Measurements from ENCODE around the gene TMEM143.

Gene TMEM143

GRCh38 chr19:48359123-48359522 is 4.6 kb downstream of the TMEM143 start:
- DNase-seq, result no peak

- no peak for DNase-seq
These were observed 8.3 kb downstream of the TMEM143 start for GRCh38 chr19:48355365-48355954.

GRCh38 chr19:48354332-48354992 is 9.3 kb downstream of the TMEM143 start:
- DNase-seq, result no peak

GRCh38 chr19:48353677-48354076 is 10.1 kb downstream of the TMEM143 start:
- no peak for DNase-seq

- peak in 7 of 14 donors; percentile 10 to 64 (median 23) for DNase-seq
These were observed 12.4 kb downstream of the TMEM143 start for GRCh38 chr19:48351341-48351752.

DNA sequence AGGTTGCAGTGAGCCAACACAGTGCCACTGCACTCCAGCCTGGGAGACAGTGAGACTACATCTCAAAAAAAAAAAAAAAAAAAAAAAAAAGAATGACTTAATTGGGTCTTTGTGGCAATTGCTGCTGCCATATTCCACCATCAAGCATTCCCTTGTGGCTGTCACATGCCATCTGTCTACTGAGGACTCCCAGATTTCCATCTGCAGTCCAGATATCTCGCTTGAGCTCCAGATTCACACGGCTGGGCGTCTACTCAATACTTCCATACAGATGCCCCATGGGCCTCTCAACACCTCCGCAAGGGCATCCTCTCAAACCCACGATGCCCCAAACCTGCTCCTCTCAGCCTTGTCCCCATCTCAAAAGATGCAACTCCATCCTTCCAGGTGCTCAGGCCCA is 12.9 kb downstream of the TMEM143 start:
- no peak for DNase-seq

DNA sequence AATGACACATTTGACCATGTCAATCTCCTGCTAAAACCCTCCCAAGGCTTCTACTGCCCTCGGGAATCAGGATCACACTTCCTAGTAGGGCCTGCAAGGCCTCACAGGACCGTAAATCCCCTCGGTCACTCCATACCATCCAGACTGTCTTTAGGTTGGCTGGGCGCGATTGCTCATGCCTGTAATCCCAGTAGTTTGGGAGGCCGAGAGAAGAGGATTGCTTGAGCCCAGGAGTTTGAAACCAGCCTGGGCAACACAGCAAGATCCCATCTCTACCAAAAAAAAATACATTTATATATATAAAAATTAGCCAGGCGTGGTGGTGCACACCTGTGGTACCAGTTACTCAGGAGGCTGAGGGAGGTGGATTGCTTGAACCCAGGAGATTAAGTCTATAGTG is 15.0 kb downstream of the TMEM143 start:
- DNase-seq, result no peak

DNA sequence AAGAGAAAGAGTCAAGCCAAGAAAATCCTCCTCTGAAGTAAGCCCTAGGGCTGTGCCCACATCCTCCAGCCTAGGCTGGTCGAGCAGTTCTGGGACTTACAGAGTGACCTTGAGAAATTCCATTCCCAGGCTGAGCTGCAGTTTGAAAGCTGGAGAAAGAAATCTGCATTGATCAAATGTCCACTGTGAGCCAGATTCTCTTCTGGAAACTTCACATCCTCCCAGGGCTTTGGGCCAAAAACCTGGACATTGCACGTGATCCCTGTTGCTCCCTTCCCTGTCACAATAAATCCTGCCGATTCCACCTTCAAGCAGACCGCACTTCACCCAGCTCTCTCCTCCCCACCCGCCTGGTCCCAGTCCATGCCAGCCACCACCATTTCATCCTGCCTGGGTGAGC is 15.7 kb downstream of the TMEM143 start:
- no peak for DNase-seq

GRCh38 chr19:48346191-48346590 is 17.5 kb downstream of the TMEM143 start:
- DNase-seq, result no peak

GRCh38 chr19:48344892-48345291 is 18.8 kb downstream of the TMEM143 start:
- DNase-seq, result no peak

GRCh38 chr19:48342841-48343540 is 20.7 kb downstream of the TMEM143 start:
- DNase-seq, result no peak

GRCh38 chr19:48342414-48342738 is 21.4 kb downstream of the TMEM143 start:
- DNase-seq, result no peak

DNA sequence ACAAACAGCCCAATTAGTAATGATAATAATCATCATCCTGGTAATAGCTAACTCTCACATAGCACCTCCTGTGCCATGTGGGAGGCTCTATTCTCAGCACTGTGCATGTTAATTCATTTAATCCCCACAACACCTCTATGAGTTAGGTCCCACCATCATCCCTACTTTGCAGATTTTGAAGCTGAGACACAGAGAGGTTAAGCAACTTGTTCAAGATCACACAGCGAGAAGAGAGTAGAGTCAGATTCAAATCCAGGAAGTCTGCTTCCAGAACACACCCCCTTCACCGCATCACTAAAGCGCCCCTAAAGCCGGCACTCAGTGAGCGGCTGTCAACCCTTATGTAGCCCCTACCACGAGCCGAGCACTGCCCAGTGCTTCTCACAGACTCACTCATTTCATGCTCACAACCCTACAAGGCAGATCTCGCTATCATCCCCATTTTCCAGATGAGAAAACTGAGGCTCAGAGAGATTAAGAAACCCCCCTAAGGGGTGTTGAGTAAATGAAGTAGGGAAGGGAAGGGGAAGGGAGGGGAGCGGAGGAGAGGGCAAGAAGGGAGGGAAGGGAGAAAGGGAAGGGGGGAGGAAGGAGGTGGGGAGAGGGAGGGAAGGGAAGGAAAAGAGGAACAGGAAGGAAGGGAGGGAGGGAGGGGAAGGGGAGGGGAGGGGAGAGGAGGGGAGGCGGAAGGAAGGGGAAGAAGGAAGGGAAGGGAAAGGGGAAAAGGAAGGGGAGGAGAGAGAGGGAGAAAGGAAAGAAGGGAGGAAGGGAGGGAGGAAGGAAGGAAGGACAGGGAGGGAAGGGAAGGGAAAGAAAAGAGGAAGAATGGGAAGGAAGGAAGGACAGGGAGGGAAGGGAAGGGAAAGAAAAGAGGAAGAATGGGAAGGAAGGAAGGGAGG is 22.0 kb downstream of the TMEM143 start:
- no peak for DNase-seq

DNA sequence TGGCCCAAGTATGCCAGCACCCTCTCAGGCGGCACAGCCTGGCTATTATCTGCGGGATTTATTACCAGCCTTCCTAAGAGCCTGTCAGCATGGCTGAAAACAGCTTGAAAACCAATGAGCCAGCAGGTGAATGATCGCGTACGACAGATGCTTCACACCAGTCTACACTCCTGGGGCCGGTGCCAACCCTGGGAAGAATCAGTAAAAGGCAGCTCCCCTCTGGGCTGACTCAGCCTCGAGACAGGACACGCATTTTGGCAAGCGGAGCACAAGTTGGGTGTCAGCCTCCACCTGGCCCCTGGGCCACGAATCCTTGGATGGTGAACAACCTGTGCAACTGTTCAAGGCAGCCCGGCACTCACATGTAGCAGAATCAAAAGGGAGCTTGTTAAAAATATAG is 22.7 kb downstream of the TMEM143 start:
- DNase-seq, result peak in 5 of 14 donors; percentile 8 to 55 (median 18)

- DNase-seq, result no peak
These were observed 24.8 kb downstream of the TMEM143 start for GRCh38 chr19:48338802-48339503.

DNA sequence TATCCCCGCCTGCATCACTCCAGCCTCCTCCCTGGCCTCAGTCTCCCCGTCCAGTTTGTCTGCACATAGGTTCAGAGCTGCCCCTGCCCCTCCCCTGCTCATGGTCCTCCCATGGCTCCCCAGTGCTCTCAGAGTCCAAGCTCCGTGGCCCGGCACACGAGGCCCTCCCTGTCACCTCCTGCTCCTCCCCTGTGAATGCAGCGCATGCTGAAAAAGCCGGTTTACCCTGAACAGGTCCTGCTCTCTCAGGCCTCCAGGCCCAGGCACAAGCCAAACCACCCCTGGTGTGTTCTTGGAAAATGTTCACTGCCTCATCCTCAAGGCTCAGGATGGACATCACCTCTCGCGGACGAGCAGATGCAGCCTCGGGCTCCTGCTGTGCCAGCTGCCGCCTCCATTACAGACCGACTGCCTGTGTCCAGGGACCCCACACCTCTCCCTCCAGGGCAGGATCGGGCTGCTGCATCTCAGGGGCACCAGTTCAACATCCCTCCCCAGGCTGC is 25.4 kb downstream of the TMEM143 start:
- no peak for DNase-seq

DNA sequence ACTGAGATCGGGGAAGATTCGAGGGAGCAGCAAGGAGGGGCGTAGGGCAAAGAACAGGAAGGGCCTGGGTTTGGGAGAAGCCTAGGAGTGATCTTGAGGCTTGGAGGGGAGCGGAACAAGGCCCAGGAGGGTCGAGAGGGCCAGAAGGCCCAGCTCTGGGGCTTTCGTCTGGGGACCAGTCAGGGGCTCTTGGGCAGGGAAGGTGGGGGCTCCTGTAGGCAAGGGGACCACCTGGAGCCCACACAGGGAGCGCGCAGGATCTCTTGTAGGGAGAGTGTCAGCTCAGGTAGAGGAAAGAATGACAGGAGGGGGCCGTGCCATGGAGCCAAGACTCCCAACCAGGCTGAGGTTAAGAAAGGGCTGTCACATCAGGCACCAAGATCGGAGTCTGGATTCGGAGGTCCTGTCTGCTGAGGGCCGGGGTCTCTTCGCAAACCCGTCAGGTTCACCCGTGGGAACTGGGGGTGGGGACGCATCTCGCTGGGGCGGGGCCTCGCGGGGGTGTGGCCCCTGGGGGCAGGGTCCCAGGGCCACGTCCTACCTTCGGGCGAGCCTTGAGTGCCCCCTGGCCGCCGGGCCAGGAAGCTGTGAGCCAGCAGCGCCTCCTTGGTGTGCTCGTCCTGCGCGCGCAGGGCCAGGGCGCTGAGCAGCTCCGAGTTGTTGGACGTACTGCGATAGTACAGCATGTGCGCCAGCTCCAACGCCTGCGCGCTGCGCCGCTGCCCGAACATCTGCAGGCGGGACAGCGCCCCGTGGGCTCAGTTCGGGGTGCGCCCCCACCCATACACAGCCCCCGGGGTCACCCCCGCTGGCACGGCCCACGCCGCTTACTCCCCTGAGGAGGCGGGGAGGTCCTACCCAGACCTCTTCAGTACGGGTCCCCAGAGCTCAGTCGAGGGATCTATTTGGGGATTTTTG is 30.0 kb downstream of the TMEM143 start:
- peak in 12 of 14 donors; percentile 28 to 81 (median 48) for DNase-seq

- peak in 12 of 14 donors; percentile 47 to 95 (median 80) for DNase-seq
These were observed 30.9 kb downstream of the TMEM143 start for GRCh38 chr19:48332662-48333466.

DNA sequence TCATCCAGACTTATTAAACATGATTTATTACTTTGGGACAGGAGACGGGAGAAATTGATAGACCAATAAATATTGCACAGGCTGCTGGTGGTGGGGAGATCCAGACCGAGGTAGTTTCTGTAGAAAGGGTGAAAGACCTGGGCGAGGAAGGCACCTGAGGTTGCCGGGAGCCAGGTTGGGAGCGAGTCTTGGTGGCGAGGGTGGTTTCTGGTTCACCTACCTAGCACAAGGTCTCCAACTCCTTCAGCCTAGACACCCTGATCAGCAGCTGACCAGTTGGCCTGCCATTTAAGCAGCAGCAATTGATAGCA is 31.4 kb downstream of the TMEM143 start:
- DNase-seq, result no peak

DNA sequence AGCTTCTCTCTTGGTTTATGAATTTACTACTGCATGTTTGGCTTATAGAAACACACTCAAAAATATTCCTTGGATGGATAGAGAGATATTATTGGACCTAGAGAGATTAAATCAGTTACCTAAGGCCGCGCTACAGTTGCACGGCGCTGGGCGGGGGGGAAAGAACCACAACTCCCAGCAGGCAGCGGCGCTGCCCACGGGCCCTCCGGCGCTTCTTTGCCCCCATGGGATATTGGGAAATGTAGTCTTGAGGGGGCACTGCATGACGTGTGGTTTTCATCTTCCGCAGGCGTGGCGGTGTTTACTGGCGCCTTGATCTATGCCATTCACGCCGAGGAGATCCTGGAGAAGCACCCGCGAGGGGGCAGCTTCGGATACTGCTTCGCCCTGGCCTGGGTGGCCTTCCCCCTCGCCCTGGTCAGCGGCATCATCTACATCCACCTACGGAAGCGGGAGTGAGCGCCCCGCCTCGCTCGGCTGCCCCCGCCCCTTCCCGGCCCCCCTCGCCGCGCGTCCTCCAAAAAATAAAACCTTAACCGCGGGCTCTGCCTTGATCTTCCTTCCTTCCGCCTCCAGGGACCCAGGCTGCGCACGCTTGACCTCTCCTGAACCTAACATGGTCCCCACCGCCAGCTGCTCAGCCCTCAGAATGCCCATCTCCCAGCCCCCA is 33.6 kb downstream of the TMEM143 start:
- peak in 13 of 14 donors; percentile 34 to 93 (median 78) for DNase-seq

All from C1 segment of cervical spinal cord (tissue), 14 donors.